Astrocyte of the spinal cord (primary cell): ENCODE results near the gene DNAJC4.

ENCODE experiments used
- DNase-seq: peaks from one replicate; pipeline ENCODE4 v3.0.0; 2011; ENCODE audit warnings: low read depth, low spot score
- H3K4me3 ChIP-seq: 2 replicates; pipeline ENCODE4 v1.5.1; 2011; ENCODE audit warnings: low read depth, mild to moderate bottlenecking, low read length, moderate library complexity
- in situ Hi-C: cut with HindIII; loops from 2 replicates; pipeline ENCODE4 v1.10.0; 2017; ENCODE audit warnings: low sequenced_read_pairs
- TF ChIP-seq, protein P1 (sequence below): IDR thresholded peaks from 2 replicates; pipeline ENCODE4 v1.5.1; 2012; ENCODE audit warnings: low read depth, mild to moderate bottlenecking, low read length, inconsistent platforms

Gene DNAJC4

DNA sequence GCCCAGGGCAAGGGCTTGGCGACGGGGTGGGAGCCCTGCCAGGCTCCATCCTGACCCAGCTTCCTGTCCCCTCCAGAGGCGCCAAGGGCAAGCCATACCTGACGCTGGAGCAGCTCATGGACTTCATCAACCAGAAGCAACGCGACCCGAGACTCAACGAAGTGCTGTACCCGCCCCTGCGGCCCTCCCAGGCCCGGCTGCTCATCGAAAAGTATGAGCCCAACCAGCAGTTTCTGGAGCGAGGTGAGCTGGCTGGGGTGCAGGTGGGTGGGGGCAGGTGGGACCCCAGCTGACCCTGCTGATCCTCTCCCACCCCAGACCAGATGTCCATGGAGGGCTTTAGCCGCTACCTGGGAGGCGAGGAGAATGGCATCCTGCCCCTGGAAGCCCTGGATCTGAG is 26.0 kb downstream of the DNAJC4 start:
- H3K4me3 ChIP-seq, result no peak overlapping the region
- in situ Hi-C loops, result no loop called here
- no peak for DNase-seq
- TF ChIP-seq, protein P1, sequence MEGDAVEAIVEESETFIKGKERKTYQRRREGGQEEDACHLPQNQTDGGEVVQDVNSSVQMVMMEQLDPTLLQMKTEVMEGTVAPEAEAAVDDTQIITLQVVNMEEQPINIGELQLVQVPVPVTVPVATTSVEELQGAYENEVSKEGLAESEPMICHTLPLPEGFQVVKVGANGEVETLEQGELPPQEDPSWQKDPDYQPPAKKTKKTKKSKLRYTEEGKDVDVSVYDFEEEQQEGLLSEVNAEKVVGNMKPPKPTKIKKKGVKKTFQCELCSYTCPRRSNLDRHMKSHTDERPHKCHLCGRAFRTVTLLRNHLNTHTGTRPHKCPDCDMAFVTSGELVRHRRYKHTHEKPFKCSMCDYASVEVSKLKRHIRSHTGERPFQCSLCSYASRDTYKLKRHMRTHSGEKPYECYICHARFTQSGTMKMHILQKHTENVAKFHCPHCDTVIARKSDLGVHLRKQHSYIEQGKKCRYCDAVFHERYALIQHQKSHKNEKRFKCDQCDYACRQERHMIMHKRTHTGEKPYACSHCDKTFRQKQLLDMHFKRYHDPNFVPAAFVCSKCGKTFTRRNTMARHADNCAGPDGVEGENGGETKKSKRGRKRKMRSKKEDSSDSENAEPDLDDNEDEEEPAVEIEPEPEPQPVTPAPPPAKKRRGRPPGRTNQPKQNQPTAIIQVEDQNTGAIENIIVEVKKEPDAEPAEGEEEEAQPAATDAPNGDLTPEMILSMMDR, result no peak

DNA sequence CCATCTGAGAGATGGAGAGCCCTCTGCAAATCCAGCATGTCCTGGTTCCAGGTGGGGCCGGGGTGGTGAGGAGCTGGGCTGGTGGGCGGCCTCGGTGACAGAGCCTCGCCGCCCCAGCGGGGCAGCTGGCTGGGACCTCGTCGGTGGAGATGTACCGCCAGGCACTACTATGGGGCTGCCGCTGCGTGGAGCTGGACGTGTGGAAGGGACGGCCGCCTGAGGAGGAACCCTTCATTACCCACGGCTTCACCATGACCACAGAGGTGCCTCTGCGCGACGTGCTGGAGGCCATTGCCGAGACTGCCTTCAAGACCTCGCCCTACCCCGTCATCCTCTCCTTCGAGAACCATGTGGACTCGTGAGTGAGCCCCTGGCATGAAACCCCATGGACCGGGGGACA is 28.0 kb downstream of the DNAJC4 start:
- TF ChIP-seq, protein P1, result no peak
- in situ Hi-C loops, result no loop called here
- DNase-seq, result no peak
- no peak overlapping the region for H3K4me3 ChIP-seq

DNA sequence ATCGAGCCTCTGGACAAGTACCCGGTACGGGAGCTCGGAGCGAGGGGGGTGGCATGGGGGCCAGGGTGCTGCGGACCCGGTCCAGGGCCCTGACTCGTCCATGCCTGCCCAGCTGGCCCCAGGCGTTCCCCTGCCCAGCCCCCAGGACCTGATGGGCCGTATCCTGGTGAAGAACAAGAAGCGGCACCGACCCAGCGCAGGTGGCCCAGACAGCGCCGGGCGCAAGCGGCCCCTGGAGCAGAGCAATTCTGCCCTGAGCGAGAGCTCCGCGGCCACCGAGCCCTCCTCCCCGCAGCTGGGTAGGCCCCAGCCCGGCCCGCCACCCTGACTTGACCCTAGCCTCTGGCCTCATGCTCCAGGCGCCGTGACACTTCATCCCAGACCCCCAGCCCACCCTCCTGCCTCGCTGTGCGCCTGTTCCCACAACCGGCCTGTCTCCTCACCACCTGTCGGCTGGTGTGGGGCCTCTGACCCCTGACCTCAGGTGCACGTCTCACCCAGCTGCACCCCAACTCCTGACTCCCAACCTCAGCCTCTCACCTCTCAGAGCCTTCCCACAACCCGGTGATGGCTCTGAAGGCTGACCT is 28.7 kb downstream of the DNAJC4 start:
- in situ Hi-C loops, result no loop called here
- no peak overlapping the region for H3K4me3 ChIP-seq
- no peak for DNase-seq
- TF ChIP-seq, protein P1, result no peak

DNA sequence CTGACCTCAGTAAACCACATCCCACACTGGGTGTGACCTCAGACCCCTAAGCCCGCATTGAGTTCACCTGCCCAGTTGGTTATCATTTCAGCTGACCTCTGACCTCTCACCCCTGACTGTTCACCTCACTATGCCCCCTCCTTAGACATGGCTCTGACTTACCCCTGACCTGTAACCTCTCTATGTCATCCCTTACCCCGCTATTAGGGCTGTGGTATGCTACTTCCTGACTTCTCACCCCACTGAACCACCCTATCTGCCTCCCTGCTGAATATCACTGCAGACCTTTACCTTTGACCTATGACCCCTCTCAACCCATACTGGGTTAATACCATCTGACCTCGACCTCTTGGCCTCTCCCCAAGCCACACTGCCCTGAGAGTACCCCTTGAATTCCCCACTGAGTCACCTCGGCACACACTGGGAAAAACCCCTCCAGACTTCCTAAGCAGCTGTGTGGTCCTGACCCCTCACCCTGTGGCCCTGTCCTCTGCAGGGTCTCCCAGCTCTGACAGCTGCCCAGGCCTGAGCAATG is 29.3 kb downstream of the DNAJC4 start:
- no peak overlapping the region for H3K4me3 ChIP-seq
- TF ChIP-seq, protein P1, result no peak
- no peak for DNase-seq
- in situ Hi-C loops, result no loop called here

DNA sequence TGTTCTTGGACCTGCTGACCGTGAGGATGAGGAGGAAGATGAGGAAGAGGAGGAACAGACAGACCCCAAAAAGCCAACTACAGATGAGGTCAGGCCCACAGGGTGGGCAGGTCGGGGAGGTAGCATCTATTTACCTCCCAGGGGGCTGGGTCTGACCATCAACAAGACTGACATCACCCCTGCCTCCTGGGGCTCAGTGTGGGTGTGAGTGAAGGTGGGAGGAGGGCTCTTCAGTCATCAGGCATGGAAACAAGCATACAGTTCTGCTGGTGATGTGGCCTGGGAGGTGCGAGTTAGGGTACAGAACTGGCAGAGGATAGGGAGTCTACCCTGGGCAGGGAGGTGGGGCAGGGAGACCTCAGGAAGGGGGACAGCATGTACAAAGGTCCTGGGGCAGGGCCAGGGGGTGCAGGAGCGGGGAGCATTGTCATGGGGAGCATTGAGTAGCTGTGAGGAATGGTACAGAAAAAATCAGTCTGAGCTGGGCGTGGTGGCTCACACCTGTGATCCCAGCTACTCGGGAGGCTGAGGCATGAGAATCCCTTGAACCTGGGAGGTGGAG is 29.9 kb downstream of the DNAJC4 start:
- no peak overlapping the region for H3K4me3 ChIP-seq
- no peak for DNase-seq
- in situ Hi-C loops, result no loop called here
- TF ChIP-seq, protein P1, result no peak

DNA sequence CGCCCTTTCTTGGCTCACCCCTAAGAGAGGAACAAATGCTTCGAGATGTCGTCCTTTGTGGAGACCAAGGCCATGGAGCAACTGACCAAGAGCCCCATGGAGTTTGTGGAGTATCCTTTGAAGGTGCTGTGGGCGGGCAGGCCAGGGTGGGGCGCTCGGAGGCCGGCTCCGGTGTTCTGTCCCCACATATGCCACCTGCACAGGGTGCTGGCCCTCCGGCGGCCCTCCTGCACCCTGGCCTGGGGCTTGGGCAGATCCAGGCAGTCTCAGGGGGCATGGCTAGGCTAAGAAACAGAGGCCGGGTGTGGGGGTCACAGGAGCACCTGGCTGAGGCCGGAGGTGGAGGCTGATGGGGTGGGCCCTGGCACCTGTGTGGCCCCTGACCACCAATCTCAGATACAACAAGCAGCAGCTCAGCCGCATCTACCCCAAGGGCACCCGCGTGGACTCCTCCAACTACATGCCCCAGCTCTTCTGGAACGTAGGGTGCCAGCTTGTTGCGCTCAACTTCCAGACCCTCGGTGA is 31.3 kb downstream of the DNAJC4 start:
- in situ Hi-C loops, result no loop called here
- DNase-seq, result no peak
- TF ChIP-seq, protein P1, result no peak
- no peak overlapping the region for H3K4me3 ChIP-seq
